Measurements from ENCODE around the gene PDCD4.

Gene PDCD4

GRCh38 chr10:110916554-110917346 is 45.0 kb downstream of the PDCD4 start:
- DNase-seq (ENCODE audit: low read depth, low spot score) = peak; percentile 82
- in situ Hi-C loops (cut with HindIII; ENCODE audit: low sequenced_read_pairs) = no loop called here
- H3K4me3 ChIP-seq (ENCODE audit: low read depth, low read length) = no peak overlapping the region

DNA sequence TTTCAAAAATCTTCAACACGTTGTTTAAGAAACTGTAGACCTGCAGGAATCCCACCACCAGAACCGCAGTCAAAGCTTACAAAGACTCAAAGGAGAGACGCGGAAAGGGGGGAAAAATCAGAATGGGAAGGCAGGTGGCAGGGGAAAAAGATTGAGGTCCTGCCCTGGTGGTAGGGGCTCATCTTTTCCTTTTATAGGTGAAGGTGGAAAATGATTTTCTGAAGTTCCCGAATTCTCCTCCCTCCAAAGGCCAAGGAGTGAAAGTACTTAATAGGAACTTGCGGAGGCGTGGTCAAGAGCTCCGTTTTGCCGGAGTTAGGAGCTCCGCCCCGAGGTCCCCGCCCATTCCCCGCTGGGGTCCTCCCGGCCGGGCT is 46.5 kb downstream of the PDCD4 start:
- TF ChIP-seq CTCF (IDR thresholded peaks at IDR 0.05; ENCODE audit: low read depth, low read length) = no peak
- in situ Hi-C loops (cut with HindIII; ENCODE audit: low sequenced_read_pairs) = no loop called here
- peak; percentile 98 for DNase-seq (ENCODE audit: low read depth, low spot score)
- peak overlapping the region; percentile 80 for H3K4me3 ChIP-seq (ENCODE audit: low read depth, low read length)

More at GRCh38 chr10:110916554-110917346, 45.0 kb downstream of the PDCD4 start:
- TF ChIP-seq CTCF (IDR thresholded peaks at IDR 0.05; ENCODE audit: low read depth, low read length) = no peak

DNA sequence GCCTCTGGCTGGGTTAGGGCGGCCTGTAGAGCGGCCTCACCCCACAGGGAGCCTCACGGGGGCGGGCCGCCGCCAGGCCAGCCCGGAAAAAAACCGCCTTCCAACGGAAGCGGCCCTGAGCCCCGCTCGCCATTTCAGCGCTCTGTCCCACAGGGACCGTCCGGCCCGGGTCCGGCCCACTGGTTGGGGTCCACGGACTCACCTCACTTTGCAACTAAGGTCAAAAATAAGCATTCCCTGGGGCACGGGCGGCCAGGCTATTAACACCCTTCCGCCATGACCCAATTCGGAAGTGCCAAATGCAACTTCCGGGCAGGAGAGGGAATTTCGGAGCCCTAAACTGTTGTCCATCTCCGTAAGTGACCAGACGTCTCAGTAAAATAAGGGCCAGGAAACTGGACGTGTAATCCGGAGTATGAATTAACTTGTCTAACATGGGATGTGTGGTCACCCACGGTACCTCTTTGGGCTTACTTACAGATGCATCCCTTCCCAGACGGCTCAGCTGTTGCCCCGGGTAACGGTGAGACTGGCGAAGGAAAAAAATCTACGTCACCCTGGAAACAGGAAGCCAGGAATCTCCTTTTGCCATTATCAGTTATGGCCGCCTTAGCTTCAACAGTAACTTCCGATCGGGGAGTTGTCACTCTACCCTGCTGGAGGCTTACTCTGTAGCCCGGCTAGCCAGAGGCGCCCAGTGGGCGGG is 47.1 kb downstream of the PDCD4 start, which contains the start of gene BBIP1:
BBIP1 (minus strand) TSS at position 538 of the 706 bp plus-strand sequence. CDS start 1,023 bp downstream, outside the sequence.
- TF ChIP-seq CTCF (IDR thresholded peaks at IDR 0.05; ENCODE audit: low read depth, low read length) = no peak
- in situ Hi-C loops (cut with HindIII; ENCODE audit: low sequenced_read_pairs) = no loop called here
- peak within 1 kb of the TSS; percentile 87 for H3K4me3 ChIP-seq (ENCODE audit: low read depth, low read length)
- DNase-seq (ENCODE audit: low read depth, low spot score) = peak; percentile 100

DNA sequence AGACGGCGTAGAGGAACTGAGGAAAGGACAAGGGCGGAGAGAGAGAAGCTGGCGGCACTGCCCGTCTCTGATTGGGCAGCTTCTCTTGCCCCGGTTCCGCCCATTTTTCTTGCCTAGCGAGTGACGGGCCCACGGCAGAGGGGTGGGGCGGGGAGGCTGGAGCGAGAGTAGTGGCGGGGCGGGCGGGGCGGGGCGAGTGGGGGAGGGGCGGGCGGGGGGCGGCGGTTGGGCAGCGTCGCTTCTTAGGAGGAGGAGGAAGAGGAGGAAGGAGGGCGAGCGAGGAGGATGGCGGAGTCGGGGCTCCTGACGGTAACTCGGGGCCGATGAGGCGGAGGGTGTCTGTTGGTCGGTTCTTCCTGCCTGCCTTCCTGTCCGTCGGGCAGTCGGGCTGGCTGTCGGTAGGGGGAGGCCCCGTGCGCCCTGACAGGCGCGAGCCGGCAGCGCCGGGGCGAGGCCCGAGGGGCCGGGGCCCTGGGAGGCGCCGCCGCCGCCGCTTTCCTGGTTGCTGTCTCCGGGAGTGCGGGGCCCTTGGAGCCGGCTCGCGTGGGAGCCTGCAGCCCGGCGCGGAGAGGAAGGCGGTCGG is 47.7 kb downstream of the PDCD4 start, which contains the start of gene SHOC2:
SHOC2 (plus strand) TSS at position 256 of the 583 bp plus-strand sequence. CDS start 44,755 bp downstream, outside the sequence.
- peak; percentile 42 for TF ChIP-seq CTCF (IDR thresholded peaks at IDR 0.05; ENCODE audit: low read depth, low read length)
- no peak for DNase-seq (ENCODE audit: low read depth, low spot score)
- peak within 1 kb of the TSS; percentile 87 for H3K4me3 ChIP-seq (ENCODE audit: low read depth, low read length)
- in situ Hi-C loops (cut with HindIII; ENCODE audit: low sequenced_read_pairs) = no loop called here

DNA sequence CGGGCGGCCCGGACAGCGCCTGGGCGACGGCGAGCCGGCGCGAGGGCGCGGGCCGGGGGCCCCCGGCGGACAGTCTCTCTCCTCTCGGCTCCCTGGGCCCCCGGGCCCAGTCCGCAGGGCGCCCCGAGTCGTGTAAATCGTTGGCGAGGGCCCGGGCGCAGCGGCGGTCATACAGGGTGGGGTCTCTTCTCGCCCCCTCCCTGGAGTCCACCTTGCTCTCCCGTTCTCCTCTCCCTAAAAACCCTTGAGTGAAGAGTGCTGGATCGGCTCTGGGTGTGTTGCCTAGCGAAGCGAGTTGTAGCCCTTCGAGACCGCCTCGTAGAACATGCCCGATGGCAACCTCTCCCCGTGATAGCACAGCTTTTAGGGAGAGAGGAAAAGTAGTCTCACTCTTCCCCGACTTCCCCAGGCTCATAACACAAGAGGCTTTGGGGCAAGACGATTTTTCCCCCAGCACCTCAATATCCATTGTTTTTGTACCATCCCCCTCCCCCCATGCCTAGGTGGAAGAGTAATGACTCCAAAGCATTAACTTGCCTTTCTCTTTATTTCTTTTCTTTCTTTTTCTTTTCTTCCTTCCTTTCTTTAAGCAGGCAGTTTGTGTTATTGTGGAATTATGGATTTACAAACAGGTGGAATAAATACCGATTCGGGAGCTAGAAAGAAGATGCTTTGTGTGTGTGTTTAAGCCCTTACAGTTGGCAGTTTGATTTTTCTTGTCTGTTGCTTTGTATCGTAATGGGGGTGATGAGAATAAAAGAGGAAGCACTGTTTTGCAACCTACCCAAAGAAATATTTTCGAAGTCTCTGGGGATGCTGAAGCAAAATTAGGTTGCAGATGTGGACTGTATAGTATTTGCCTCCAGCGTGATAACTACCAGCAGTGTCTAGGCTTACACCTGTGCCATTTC is 48.5 kb downstream of the PDCD4 start:
- in situ Hi-C loops (cut with HindIII; ENCODE audit: low sequenced_read_pairs) = no loop called here
- H3K4me3 ChIP-seq (ENCODE audit: low read depth, low read length) = peak overlapping the region; percentile 87
- no peak for TF ChIP-seq CTCF (IDR thresholded peaks at IDR 0.05; ENCODE audit: low read depth, low read length)
- peak; percentile 42 for DNase-seq (ENCODE audit: low read depth, low spot score)
